ENCODE data around the gene PRRG1.
"Not testable (repeated sequence)": the region's sequence is repeated elsewhere in the genome, so short reads cannot be mapped to it uniquely, and the experiment has no call there.

DNA sequence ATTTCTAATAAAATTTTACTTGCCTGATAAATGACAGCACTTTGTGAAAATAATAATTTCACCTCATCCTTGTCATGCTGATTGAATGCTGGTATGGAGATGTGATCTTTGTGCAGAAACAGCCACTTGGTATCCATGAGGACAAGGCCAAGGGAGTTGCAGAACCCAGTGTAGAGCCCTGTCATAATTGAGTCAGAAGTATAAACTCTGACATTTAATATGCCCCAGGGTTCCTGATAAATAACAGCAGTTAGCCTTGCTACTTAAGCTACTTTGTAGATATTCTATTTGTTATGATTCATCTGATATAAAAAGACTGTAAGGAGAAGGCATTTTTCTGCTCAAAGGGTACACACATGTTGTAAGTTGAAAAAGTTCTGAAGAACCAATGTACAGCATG is 149.2 kb downstream of the PRRG1 start:
- TF ChIP-seq, protein P1, sequence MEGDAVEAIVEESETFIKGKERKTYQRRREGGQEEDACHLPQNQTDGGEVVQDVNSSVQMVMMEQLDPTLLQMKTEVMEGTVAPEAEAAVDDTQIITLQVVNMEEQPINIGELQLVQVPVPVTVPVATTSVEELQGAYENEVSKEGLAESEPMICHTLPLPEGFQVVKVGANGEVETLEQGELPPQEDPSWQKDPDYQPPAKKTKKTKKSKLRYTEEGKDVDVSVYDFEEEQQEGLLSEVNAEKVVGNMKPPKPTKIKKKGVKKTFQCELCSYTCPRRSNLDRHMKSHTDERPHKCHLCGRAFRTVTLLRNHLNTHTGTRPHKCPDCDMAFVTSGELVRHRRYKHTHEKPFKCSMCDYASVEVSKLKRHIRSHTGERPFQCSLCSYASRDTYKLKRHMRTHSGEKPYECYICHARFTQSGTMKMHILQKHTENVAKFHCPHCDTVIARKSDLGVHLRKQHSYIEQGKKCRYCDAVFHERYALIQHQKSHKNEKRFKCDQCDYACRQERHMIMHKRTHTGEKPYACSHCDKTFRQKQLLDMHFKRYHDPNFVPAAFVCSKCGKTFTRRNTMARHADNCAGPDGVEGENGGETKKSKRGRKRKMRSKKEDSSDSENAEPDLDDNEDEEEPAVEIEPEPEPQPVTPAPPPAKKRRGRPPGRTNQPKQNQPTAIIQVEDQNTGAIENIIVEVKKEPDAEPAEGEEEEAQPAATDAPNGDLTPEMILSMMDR (IDR thresholded peaks at IDR 0.05) = not testable (repeated sequence)
- TF ChIP-seq JUND (IDR thresholded peaks at IDR 0.05); EZH2phosphoT487 (IDR thresholded peaks at IDR 0.05; ENCODE audit: borderline replicate concordance, low read depth); SMC3 (IDR thresholded peaks at IDR 0.05; ENCODE audit: low read depth, low read length); RAD21 (IDR thresholded peaks at IDR 0.05; ENCODE audit: low read length); EP300 (IDR thresholded peaks at IDR 0.05; ENCODE audit: borderline replicate concordance in 1 of 2, low read depth in 1 of 2, low read length in 1 of 2); CHD2 (IDR thresholded peaks at IDR 0.05; ENCODE audit: low read length, partially characterized antibody); FOSL2 (IDR thresholded peaks at IDR 0.05; ENCODE audit: borderline replicate concordance, low read depth); POLR2AphosphoS5 (IDR thresholded peaks at IDR 0.05; ENCODE audit: low read depth, low read length); YY1 (IDR thresholded peaks at IDR 0.05; ENCODE audit: low read depth): not testable (repeated sequence)
- TF ChIP-seq, protein P2, sequence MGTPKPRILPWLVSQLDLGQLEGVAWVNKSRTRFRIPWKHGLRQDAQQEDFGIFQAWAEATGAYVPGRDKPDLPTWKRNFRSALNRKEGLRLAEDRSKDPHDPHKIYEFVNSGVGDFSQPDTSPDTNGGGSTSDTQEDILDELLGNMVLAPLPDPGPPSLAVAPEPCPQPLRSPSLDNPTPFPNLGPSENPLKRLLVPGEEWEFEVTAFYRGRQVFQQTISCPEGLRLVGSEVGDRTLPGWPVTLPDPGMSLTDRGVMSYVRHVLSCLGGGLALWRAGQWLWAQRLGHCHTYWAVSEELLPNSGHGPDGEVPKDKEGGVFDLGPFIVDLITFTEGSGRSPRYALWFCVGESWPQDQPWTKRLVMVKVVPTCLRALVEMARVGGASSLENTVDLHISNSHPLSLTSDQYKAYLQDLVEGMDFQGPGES (IDR thresholded peaks at IDR 0.05; ENCODE audit: low read depth, low read length) = not testable (repeated sequence)
- TF ChIP-seq, protein P3, sequence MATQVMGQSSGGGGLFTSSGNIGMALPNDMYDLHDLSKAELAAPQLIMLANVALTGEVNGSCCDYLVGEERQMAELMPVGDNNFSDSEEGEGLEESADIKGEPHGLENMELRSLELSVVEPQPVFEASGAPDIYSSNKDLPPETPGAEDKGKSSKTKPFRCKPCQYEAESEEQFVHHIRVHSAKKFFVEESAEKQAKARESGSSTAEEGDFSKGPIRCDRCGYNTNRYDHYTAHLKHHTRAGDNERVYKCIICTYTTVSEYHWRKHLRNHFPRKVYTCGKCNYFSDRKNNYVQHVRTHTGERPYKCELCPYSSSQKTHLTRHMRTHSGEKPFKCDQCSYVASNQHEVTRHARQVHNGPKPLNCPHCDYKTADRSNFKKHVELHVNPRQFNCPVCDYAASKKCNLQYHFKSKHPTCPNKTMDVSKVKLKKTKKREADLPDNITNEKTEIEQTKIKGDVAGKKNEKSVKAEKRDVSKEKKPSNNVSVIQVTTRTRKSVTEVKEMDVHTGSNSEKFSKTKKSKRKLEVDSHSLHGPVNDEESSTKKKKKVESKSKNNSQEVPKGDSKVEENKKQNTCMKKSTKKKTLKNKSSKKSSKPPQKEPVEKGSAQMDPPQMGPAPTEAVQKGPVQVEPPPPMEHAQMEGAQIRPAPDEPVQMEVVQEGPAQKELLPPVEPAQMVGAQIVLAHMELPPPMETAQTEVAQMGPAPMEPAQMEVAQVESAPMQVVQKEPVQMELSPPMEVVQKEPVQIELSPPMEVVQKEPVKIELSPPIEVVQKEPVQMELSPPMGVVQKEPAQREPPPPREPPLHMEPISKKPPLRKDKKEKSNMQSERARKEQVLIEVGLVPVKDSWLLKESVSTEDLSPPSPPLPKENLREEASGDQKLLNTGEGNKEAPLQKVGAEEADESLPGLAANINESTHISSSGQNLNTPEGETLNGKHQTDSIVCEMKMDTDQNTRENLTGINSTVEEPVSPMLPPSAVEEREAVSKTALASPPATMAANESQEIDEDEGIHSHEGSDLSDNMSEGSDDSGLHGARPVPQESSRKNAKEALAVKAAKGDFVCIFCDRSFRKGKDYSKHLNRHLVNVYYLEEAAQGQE (IDR thresholded peaks at IDR 0.05; ENCODE audit: low read depth, low read length) = not testable (repeated sequence)
